ENCODE data around the gene RPS6KL1.

RPS6KL1 gene

DNA sequence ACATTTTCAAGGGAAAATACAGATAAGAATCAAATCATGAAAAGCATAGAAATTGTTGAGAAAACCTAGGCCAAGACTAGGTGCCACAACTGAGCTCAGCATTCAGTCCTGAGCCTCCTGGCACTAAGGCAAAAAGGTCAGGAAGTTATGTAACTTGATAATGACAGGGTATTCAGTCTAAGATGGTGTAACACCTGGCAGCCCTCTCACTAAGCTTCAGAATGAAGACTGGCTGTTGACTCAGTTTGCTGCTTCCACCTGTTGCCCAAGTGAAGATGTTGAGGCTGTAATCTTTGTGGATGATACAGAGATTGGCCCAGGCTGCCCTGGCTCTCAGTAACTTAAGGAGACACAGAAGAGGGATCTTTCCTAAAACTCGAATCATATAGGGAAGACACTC is 66.7 kb downstream of the RPS6KL1 start:
- Histone ChIP-seq H3K4me1 (ENCODE audit: control insufficient read depth, insufficient read depth, low read length) (peaks cover 12% of the 10 kb centered on the region), H3K9ac (ENCODE audit: low read depth, low read length) (no peak overlapping the region), H3K27me3 (ENCODE audit: control insufficient read depth, insufficient read depth, low read length) (no peaks in the 10 kb centered on the region), H3K4me2 (ENCODE audit: low read length) (no peak overlapping the region), H3K4me3 (ENCODE audit: low read length) (no peak overlapping the region), H3K9me3 (replicated peaks; ENCODE audit: low read length) (no peaks in the 10 kb centered on the region), H3K36me3 (ENCODE audit: insufficient read depth, low read length) (no peaks in the 10 kb centered on the region)

GRCh38 chr14:74855945-74856344 is 67.1 kb downstream of the RPS6KL1 start:
- Histone ChIP-seq H3K36me3 (ENCODE audit: insufficient read depth, low read length) (no peaks in the 10 kb centered on the region), H3K4me3 (ENCODE audit: low read length) (no peak overlapping the region), H3K9me3 (replicated peaks; ENCODE audit: low read length) (no peaks in the 10 kb centered on the region), H3K9ac (ENCODE audit: low read depth, low read length) (no peak overlapping the region), H3K4me2 (ENCODE audit: low read length) (no peak overlapping the region), H3K27me3 (ENCODE audit: control insufficient read depth, insufficient read depth, low read length) (no peaks in the 10 kb centered on the region), H3K4me1 (ENCODE audit: control insufficient read depth, insufficient read depth, low read length) (peaks cover 12% of the 10 kb centered on the region)

GRCh38 chr14:74855021-74855420 is 68.0 kb downstream of the RPS6KL1 start:
- Histone ChIP-seq H3K36me3 (ENCODE audit: insufficient read depth, low read length) (no peaks in the 10 kb centered on the region), H3K4me3 (ENCODE audit: low read length) (no peak overlapping the region), H3K9ac (ENCODE audit: low read depth, low read length) (no peak overlapping the region), H3K27me3 (ENCODE audit: control insufficient read depth, insufficient read depth, low read length) (no peaks in the 10 kb centered on the region), H3K4me1 (ENCODE audit: control insufficient read depth, insufficient read depth, low read length) (peaks cover 12% of the 10 kb centered on the region), H3K9me3 (replicated peaks; ENCODE audit: low read length) (no peaks in the 10 kb centered on the region), H3K4me2 (ENCODE audit: low read length) (no peak overlapping the region)
